ENCODE results near the gene DOCK9.

The DOCK9 gene, protein sequence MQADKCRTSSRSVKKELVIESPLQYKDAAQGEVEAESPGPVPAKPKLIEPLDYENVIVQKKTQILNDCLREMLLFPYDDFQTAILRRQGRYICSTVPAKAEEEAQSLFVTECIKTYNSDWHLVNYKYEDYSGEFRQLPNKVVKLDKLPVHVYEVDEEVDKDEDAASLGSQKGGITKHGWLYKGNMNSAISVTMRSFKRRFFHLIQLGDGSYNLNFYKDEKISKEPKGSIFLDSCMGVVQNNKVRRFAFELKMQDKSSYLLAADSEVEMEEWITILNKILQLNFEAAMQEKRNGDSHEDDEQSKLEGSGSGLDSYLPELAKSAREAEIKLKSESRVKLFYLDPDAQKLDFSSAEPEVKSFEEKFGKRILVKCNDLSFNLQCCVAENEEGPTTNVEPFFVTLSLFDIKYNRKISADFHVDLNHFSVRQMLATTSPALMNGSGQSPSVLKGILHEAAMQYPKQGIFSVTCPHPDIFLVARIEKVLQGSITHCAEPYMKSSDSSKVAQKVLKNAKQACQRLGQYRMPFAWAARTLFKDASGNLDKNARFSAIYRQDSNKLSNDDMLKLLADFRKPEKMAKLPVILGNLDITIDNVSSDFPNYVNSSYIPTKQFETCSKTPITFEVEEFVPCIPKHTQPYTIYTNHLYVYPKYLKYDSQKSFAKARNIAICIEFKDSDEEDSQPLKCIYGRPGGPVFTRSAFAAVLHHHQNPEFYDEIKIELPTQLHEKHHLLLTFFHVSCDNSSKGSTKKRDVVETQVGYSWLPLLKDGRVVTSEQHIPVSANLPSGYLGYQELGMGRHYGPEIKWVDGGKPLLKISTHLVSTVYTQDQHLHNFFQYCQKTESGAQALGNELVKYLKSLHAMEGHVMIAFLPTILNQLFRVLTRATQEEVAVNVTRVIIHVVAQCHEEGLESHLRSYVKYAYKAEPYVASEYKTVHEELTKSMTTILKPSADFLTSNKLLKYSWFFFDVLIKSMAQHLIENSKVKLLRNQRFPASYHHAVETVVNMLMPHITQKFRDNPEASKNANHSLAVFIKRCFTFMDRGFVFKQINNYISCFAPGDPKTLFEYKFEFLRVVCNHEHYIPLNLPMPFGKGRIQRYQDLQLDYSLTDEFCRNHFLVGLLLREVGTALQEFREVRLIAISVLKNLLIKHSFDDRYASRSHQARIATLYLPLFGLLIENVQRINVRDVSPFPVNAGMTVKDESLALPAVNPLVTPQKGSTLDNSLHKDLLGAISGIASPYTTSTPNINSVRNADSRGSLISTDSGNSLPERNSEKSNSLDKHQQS (N-terminal part only)

DNA sequence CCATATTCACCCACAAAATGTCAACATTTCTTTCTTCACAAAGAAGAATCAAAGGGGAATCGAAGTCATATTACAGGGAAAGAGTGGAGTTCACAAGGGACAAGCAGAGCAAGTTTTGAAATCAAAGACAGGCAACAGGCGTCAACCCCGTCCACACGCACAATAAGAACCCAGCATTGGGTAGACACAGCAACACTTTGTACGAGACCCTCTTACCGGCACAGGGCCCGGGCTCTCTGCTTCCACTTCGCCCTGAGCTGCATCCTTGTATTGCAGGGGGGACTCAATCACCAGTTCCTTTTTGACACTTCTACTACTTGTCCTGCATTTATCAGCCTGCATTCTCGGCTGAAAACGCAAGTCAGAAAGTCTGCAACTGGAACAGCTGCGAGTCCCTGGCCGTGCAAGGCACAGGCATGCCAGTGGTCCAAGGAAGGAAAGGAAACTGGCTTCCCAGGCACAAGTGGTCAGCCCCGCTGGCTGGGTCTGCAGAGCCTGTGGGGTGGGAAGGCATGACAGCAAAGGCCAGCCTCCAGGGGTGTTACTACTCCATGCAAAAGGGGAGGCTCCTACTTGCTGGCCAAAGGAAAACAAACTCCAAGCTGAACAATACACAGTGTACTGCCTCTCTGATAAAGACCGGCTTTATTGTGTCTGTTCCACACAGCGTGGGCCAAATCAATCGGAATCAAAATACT lies at the start of gene DOCK9:
DOCK9 (minus strand) TSS at position 497 of the 698 bp plus-strand sequence; CDS start at position 342, 155 bp downstream.
- no peak for DNase-seq (ENCODE audit: low read depth)

DNA sequence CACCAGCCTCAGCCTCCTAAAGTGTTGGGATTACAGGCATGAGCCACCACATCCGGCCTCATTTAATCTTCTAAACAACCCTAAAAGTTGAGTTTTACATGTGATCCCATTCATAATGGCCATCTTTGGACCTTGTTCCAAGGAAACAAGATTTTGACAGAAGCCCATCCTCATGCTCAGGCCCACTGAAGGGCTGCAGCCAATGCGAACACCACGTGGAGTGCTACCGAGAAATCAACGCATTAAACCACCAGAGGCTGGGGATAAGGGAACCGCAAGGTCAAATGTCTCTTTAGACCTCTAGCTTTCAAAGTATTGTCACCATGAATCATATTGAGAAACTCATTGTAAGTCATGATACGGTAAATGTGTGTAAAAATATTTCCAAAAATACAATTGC lies 49.4 kb upstream of the DOCK9 start:
- no peak for DNase-seq (ENCODE audit: low read depth)

DNA sequence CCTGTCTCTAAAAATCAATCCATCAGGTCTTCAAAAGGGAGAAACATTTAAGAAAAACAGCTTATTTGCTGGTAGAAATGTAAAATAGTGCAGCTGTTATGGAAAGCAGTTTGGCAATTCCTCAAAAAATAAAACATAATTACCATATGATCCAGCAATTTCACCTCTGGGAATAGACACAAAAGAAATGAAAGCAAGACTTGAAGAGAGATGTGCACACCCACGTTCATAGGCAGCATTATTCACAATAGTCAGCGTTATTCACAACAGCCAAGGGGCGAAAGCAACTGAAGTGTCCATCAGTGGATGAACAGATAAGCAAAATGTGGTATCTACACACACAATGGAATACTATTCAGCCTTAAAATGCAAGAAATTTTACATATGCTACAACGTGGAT lies 45.1 kb upstream of the DOCK9 start:
- DNase-seq (ENCODE audit: low read depth): no peak

DNA sequence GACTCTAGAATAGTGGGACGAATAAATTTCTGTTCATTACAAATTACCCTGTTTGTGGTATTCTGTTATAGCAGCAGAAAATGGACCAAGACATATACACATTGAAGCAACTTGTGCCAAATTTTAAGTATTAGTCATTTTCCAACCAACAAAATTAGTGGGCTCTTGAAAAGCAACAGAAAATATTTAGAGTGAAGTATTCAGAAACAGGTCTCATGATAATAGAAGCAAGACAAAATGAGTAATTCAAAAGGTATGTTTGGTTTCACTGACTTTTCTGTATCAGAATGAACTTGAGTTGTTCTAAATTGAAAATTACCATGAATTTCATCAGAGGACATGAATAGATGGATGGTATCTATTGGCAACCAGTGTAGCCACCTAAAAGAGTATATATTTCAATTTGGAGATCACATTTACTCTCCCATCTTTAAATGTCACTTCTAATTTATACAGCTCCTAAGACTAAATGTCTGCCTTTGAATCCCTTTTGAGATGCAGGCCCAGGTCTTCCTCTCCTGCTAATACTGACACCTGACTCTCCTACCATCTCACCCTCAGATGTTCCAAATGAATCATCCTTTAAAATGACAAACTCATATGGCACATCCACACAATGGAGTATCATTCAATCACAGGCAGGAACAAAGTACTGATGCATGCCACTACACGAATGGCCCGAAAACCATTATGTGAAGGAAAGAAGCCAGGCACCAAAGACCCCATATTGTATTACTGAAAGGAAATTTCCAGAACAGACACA lies 40.7 kb upstream of the DOCK9 start:
- peak; percentile 73 for DNase-seq (ENCODE audit: low read depth)

DNA sequence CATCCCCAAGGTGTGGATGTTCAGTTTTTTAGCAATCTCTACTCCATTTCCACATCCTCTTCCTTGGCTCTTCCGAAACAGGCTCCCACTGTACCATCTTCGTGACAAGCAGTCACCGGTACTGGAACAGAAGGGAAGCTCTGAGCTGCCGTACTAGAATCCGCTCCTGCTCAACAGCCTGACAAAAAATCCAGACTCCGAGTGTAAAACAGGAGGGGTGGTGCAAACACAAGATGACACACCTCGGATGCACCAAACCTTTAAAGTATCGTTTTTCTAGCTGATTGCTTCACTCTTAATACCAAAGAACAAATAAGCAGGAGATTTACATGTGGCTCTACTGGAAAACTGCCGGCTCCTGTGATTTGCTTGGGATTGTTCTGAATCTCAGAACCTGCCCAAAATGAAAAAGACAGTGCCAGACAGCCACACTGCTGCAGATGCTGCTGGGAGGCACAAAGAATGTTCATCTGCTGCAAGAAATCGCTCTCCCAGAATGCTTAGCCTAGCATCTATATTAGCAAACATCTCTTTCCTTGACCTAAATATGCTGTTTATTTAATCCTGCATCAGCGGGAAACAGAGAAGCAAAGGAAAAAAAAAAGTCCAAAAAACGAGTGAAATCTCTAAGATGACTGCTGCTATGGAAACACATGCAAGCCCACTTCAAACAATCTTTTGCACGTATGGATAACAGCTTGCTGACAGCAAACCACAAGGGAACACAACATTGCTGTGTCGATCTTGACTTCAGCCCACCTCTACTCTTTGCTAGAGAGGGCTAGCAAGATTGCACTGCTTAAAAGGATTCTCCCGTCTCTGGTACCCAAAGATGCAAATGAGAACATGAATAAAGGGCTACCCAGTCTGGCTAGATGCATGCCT lies 38.0 kb upstream of the DOCK9 start:
- no peak for DNase-seq (ENCODE audit: low read depth)

DNA sequence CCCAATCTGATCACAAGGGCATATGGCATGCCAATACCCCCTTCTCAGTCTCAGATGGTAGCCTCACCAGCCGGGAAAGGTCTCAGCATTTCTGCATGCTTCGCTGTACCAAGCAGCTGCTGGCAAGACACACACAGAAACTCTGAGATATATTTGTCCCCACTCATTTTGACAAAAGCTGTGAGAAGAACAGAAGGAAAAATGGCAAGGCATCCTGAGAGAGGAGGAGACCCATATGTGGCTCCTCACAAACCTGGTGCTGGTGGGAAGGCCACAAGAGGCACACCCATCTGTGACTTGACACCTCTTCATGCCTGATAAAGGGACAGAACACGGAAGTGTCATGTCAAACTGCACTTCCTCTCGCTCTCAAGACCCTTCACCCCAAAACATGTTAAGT lies 36.7 kb upstream of the DOCK9 start:
- DNase-seq (ENCODE audit: low read depth): no peak

DNA sequence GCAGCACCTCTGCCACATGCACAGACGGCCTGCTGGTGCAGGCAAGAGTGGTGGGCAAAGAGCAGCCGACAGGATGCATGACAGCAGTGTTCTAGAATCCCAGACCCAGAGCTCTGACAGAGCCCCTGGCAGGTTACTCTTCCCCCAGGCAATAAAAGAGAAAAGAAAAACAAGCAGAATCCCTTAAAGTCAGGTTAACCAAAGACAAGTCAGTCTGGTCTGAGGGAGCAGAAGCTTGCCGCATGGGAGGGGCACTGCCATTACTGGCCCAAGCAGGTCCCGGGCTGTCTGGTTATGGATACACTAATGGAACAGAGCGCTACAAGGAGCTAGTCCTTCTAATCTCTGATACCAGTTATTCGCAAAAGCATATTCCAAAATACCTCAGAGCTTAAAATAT lies 36.1 kb upstream of the DOCK9 start:
- DNase-seq (ENCODE audit: low read depth): no peak

DNA sequence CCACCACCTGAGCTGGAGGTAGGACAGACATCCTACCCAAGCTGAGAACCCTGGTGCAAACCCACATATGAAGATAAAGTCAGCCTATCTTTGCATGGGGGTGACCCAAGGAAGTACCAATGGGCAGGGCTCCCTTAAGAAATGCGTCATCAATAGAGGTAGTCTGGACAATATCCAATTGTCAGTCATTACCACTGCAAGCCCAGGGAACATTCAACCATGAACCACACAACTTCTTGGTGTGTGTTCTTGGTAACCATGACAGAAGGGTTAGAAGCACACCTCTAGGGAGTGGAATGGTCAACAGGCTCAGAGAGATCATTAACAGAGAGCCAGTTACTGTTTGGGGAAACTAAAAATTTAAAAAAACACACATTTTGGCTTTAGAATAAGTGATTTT lies 34.7 kb upstream of the DOCK9 start:
- no peak for DNase-seq (ENCODE audit: low read depth)

DNA sequence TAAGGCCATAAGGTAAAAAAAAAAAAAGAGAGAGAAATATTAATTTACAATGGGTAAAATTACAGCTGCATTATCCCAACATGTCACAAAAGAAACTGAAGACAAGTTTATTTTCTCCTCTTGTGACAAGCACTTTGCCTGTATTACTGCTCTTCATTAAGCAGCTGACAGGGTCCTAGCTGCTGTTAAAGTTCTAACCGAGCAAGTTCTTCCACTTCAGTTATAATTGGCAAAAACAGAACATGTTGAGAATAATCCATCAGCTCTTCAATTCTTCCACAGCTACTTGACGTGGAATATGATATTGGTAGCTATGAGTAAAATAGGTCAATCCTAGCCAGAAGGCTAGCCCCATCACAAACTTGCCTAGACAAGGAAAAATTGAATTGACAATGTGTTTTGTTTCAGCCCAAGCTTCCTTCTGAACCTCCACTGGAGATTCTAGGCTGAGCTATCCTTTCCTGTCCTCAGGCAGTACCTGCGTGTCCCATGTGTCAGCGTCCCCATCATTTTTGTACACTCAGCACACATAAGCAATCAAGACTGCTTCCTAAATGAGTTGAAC lies 32.2 kb upstream of the DOCK9 start:
- no peak for DNase-seq (ENCODE audit: low read depth)

DNA sequence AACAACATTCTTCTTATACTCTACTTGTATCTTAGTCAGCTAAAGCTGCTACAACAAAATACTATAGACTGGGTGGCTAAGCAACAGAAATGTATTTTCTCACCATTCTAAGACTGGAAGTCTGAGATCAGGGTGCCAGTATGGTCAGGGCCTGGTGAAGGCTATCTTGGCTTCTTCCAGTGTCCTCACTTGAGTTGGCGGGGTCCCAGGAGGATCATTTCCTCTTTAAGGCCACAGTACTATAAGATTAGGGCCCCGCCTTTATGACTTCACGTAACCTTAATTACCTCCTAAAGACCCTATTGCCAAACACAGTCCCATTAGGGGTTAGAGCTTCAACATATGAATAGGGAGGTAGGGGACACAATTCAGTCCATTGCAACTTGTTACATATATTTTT lies 30.7 kb upstream of the DOCK9 start:
- no peak for DNase-seq (ENCODE audit: low read depth)

DNA sequence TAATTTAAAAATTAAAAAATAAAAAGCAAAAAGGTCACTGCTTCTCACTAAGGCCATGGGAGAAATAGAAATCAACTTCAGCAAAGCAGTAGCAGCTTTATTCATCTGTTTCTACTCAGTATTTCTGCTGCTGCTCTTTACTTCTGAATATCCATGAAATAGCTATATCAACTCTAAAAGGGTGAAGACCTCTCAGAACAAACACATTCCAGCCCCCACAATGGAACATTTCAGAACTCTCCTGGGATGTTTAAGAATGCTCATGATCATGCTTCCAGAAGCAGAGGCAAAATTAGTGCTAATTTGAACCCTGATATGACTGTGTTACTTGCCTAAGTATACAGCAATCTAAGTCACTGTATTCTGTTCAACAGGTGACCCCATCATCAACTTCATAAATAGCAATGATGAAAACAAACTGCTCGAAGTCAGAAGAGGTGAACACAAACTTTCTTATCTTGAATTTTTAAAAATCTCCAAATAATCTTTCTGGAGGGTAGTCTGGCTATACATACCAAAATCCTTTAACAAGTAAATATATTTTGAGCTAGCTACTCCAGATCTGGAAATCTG lies 29.6 kb upstream of the DOCK9 start:
- DNase-seq (ENCODE audit: low read depth): no peak

DNA sequence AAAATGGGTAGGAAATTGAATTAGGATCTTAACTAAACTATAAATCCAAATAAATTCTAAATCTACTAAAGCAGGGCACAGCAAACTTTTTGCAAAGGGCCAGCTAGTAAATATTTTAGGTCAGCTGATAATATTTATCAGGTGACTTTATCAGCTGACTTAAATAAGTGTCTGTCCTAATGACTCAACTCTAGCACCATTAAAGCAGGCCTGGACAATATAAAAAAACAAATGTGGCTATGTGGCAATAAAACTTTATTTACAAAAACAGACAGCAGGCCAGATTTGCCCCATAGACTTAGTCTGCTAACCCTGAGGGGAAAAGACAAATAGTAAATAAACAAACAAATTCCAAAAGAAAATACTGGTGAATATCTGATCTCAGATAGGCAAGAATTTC lies 27.7 kb upstream of the DOCK9 start:
- DNase-seq (ENCODE audit: low read depth): no peak

DNA sequence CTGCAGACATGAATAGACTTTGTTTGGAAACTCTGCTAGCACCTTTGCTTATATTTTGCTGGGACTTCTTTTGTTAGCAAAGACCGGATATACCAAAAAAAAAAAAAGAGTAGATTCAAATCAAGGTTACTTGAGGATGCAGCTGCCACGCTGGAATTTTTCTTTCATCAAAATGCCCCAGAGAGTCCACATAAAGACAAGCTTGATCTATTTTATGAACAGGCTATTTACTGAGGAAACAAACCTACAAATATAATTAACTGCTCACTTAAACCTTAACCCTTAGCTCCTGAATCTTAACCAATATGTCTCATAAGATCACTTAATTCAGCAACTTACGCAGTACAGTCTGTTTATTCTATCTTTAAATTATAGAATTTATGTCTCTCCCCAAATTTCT lies 27.1 kb upstream of the DOCK9 start:
- no peak for DNase-seq (ENCODE audit: low read depth)

DNA sequence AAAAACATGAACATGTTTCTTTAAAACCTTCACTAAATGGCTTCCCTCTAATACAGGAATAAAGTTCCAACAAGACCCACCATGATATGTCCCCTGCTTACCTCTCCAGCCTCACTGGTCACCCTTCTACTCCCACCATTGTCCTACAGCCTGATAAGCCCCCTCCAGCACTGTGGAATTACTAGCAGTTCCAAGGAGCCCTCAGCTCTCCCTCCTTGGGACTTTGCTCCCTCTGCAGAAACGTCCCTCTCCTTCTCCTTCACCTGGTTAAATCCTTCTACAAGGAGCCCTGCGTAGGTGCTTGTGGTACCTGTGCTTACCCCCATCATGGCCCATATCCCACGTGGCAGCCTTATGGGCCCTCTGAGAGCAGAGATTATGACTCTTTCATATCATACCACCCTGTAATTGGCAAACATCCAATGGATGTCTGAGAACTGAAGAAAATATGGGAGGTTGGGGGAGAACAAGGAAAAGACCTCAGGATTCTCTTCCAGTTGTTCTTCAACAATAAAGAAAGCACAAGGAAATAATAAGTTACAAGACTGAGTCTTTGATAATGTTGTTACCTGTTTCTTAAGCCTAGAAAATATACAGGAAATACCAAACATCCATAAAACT lies 26.1 kb upstream of the DOCK9 start:
- no peak for DNase-seq (ENCODE audit: low read depth)

DNA sequence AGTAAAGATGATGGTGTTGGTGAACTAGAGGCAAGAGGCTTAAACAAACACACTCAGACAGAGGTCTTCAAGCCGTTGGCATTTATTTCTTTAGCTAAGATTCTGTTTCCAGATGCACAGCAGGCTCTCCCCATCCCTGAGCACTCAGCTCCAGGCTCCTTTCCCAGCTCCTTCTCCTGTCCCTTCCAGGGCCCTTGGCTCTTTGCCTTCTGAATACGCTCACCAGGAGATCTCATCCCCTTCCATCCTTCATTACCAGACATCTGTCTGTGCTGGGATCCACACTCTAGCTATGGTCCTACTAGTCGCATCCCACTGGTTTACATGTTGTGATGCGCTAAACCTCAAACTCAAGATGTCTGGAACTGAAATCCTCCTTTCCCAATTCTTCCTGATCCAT lies 25.3 kb upstream of the DOCK9 start:
- no peak for DNase-seq (ENCODE audit: low read depth)

DNA sequence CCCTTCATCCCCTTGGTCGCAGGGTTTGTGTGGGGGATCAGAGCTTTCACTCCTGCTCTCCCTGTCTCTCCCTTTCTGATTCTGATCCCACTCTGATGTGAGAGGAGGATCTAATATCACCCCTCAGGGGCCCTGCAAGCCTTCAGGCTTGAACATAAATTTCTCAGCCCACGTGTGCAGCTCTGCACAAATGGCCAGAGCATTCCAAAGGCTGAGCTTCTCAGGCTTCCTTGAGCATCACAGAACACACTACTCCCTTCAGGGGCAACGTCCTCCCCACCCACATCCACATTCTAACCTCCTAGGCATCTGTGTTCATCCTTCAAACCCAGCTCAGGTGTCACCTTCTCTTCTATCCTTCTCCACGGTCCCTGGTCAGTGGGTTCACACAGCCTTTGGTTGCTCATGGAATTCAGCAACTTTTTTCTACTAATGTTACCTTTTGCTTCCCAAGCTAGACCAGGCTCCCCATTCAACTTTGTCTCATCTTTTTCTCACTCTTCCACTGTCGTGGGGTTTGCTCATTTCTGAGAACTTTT lies 24.4 kb upstream of the DOCK9 start:
- no peak for DNase-seq (ENCODE audit: low read depth)

DNA sequence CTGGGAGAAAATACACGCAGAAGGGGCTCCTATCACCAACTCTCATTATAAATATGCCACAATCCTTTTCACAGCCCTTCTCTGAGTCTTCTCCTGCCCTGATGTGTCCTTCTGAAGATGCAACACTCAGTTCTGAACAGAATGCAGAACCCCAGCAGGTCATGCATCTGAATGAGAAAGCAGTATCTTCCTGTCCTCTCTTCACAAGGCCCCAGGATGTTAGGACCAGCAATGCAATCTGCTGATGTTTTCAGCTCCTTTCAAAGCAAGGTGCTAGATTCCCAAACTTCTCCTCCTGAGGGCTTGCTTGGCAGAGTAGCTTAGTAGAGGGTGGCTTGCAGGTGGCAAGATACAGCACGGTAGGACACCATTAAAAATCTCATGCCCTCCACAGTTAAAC lies 22.3 kb upstream of the DOCK9 start:
- no peak for DNase-seq (ENCODE audit: low read depth)

DNA sequence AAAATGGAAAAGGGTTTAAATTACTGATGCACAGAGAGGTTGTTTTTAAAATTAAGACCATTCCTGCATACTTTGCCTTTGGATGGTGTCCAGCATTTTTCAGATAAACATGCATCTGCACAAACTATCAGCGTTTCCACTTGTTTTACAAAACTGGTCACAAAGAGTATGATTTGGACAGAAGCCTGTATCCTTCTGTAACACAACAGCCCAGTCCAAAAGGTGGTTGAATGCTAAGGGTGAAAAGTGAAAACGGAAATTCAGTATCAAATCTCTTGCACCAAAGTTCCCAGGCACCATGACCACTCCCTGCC lies 21.7 kb upstream of the DOCK9 start:
- DNase-seq (ENCODE audit: low read depth): no peak
